Activated CD4-positive, alpha-beta T cell treated with anti-CD3 and anti-CD28 coated beads, Interleukin-2, amount 50 U/mL, for 48 hours (primary cell): Measurements from ENCODE around the gene TNIP1.

ENCODE experiments used
- DNase-seq, 2 experiments: peaks; one replicate each; pipeline ENCODE4 v3.0.0-alpha.2; 2020

The TNIP1 gene

GRCh38 chr5:151080613-151081430 is at the start of gene TNIP1:
TNIP1 (minus strand) TSS chr5:151081034; CDS start chr5:151065095, 15,939 bp downstream.
- peak; percentile 93 to 95 for DNase-seq

- no peak for DNase-seq
Observed at GRCh38 chr5:151130235-151130921, 49.5 kb upstream of the TNIP1 start.

GRCh38 chr5:151128817-151129216 is 48.0 kb upstream of the TNIP1 start:
- no peak for DNase-seq

- no peak for DNase-seq
Observed at GRCh38 chr5:151127926-151128325, 47.1 kb upstream of the TNIP1 start.

- DNase-seq = peak; percentile 67 to 72
Observed at GRCh38 chr5:151126199-151126645, 45.4 kb upstream of the TNIP1 start.

- DNase-seq = no peak
Observed at GRCh38 chr5:151125421-151125820, 44.6 kb upstream of the TNIP1 start.

GRCh38 chr5:151123897-151124751 is 43.3 kb upstream of the TNIP1 start:
- peak; percentile 50 to 62 for DNase-seq

- DNase-seq = no peak
Observed at GRCh38 chr5:151122828-151123227, 42.0 kb upstream of the TNIP1 start.

- DNase-seq = no peak
Observed at GRCh38 chr5:151121665-151122064, 40.8 kb upstream of the TNIP1 start.

- DNase-seq = no peak
Observed at GRCh38 chr5:151121095-151121494, 40.3 kb upstream of the TNIP1 start.

GRCh38 chr5:151118913-151119575 is 38.2 kb upstream of the TNIP1 start:
- DNase-seq = no peak

- DNase-seq = peak; percentile 82 to 84
Observed at GRCh38 chr5:151115272-151115905, 34.6 kb upstream of the TNIP1 start.

GRCh38 chr5:151113651-151114050 is 32.8 kb upstream of the TNIP1 start:
- no peak for DNase-seq

- DNase-seq = no peak
Observed at GRCh38 chr5:151110992-151111391, 30.2 kb upstream of the TNIP1 start.

- no peak for DNase-seq
Observed at GRCh38 chr5:151110122-151110681, 29.4 kb upstream of the TNIP1 start.

- no peak for DNase-seq
Observed at GRCh38 chr5:151108566-151108965, 27.7 kb upstream of the TNIP1 start.

GRCh38 chr5:151107738-151108520 is 27.1 kb upstream of the TNIP1 start:
- no peak for DNase-seq

GRCh38 chr5:151107084-151107483 is 26.2 kb upstream of the TNIP1 start:
- no peak for DNase-seq

GRCh38 chr5:151106509-151106908 is 25.7 kb upstream of the TNIP1 start:
- no peak for DNase-seq

GRCh38 chr5:151106043-151106442 is 25.2 kb upstream of the TNIP1 start:
- DNase-seq = no peak

GRCh38 chr5:151105561-151105960 is 24.7 kb upstream of the TNIP1 start:
- no peak for DNase-seq
